ENCODE results near the gene ADCY10. TPM values are rescaled to one million over a fixed set of nuclear protein-coding genes. Genes with fewer than 3 reads are reported as not detected.

ADCY10 gene, protein sequence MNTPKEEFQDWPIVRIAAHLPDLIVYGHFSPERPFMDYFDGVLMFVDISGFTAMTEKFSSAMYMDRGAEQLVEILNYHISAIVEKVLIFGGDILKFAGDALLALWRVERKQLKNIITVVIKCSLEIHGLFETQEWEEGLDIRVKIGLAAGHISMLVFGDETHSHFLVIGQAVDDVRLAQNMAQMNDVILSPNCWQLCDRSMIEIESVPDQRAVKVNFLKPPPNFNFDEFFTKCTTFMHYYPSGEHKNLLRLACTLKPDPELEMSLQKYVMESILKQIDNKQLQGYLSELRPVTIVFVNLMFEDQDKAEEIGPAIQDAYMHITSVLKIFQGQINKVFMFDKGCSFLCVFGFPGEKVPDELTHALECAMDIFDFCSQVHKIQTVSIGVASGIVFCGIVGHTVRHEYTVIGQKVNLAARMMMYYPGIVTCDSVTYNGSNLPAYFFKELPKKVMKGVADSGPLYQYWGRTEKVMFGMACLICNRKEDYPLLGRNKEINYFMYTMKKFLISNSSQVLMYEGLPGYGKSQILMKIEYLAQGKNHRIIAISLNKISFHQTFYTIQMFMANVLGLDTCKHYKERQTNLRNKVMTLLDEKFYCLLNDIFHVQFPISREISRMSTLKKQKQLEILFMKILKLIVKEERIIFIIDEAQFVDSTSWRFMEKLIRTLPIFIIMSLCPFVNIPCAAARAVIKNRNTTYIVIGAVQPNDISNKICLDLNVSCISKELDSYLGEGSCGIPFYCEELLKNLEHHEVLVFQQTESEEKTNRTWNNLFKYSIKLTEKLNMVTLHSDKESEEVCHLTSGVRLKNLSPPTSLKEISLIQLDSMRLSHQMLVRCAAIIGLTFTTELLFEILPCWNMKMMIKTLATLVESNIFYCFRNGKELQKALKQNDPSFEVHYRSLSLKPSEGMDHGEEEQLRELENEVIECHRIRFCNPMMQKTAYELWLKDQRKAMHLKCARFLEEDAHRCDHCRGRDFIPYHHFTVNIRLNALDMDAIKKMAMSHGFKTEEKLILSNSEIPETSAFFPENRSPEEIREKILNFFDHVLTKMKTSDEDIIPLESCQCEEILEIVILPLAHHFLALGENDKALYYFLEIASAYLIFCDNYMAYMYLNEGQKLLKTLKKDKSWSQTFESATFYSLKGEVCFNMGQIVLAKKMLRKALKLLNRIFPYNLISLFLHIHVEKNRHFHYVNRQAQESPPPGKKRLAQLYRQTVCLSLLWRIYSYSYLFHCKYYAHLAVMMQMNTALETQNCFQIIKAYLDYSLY (N-terminal part only)
- not detected in 2 replicates for total RNA-seq (2014; rRNA removed; shearing (Covaris generic))
- polyA plus RNA-seq (2015; cell fraction: cytosol; rRNA removed), result not detected in 2 replicates
- polyA plus RNA-seq (2015; cell fraction: nucleus; rRNA removed), result not detected in 2 replicates

DNA sequence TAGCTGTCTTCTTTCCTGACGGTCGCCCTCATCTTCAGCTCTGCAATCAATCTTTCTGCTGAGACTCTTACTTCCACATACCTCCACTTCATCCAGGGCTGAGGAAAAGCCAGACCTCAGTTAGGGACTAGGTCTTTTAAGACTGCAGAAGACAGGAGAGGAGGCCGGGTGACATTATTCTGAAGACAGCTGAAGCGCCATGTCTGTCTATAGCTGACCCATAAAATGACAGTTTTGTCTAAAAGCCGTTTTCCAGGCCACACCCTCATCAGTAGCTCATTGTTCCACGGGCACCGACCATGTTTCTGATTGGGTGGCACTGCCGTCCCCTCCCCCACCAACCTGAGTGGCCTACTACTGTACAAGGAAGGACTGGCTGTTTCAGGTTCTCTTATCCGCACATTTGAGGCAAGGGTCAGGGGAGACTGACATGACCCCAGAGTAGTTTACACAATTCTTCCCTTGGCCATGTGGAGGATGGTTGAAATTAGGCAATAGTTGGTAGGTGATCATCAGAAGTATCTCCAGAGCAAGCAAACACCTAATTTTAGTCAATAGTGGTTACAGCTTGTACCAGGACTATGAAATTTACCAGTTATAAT, at the start of gene ADCY10:
Gene ADCY10 (minus strand): TSS at position 240 of the 602 bp plus-strand sequence. CDS start 8,994 bp downstream, outside the sequence.
- DNase-seq (ENCODE audit: low read depth, low spot score), result no peak
- in situ Hi-C loops (cut with HindIII; ENCODE audit: low pct_unique_long_range_greater_than_20kb, low sequenced_read_pairs), result no loop called here

DNA sequence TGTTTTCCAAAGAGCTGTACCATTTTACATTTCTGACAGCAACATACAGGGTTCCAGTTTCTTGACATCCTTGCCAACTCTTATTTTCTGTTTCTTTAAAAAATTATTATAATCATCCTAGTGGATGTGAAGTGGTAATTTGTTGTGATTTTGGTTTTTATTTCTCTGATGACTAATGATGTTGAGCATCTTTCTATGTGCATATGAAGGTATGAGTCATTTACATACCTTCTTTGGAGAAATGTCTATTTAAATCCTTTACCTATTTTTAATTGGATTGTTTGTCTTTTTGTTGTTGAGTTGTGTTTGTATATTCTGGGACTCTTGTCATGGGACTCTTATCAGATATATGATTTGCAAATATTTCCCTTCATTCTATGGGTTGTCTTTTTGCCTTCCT, 43.8 kb upstream of the ADCY10 start:
- in situ Hi-C loops (cut with HindIII; ENCODE audit: low pct_unique_long_range_greater_than_20kb, low sequenced_read_pairs), result no loop called here
- DNase-seq (ENCODE audit: low read depth, low spot score), result no peak

DNA sequence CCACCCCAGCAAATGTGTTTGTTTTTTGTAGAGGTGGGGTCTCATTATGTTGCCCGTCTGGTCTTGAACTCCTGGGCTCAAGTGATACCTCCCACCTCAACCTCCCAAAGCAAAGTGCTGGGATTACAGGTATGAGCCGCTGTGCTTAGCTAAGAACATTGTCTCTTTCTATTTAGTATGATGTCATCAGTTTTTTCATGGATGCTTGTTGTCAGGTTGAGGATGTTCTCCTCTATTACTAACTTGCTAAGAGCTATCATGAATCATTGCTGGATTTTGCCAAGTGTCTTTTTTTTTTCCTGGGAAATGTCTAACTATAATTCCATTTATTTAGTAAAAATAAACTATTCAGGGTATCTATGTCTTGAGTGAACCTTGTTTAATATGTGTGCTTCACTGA, 42.0 kb upstream of the ADCY10 start:
- in situ Hi-C loops (cut with HindIII; ENCODE audit: low pct_unique_long_range_greater_than_20kb, low sequenced_read_pairs), result no loop called here
- DNase-seq (ENCODE audit: low read depth, low spot score), result no peak

DNA sequence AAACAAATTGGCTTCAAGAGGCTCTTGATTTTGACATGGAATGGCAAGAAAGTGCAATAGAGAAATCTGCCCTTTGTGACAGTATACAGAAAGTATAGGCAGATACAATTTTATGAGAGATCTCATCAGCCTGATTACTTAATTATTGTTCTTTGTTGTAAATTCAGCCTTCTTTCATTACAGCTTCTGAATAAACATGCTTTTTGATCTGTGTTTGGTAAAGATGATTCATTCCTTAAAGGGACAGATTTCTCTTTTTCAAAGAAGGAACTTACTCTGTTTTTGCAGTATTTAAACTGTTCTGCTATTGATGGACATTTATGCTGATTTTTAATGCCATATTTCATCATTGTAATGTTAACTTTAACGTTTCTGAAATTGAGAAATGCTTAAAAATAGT, 36.6 kb upstream of the ADCY10 start:
- in situ Hi-C loops (cut with HindIII; ENCODE audit: low pct_unique_long_range_greater_than_20kb, low sequenced_read_pairs), result no loop called here
- no peak for DNase-seq (ENCODE audit: low read depth, low spot score)

DNA sequence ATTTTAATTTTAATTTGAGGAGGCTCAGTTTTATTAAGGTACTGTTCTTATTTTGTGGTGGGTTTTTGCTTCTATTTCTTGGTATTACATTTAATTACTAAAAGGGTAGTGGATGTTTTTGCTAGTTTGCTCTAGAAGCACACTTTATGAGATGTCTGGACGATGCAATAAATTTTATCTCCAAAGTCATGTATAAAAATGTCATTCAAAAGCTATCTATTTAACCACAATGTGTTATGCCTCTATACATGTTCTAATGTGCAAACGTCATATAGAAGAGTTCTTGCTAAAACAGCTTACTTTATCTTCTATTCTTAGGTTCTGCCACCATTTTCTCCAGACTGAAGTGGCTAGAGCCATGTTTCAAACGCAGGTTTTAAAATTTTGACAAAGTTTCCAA, 35.9 kb upstream of the ADCY10 start:
- no peak for DNase-seq (ENCODE audit: low read depth, low spot score)
- in situ Hi-C loops (cut with HindIII; ENCODE audit: low pct_unique_long_range_greater_than_20kb, low sequenced_read_pairs), result no loop called here

DNA sequence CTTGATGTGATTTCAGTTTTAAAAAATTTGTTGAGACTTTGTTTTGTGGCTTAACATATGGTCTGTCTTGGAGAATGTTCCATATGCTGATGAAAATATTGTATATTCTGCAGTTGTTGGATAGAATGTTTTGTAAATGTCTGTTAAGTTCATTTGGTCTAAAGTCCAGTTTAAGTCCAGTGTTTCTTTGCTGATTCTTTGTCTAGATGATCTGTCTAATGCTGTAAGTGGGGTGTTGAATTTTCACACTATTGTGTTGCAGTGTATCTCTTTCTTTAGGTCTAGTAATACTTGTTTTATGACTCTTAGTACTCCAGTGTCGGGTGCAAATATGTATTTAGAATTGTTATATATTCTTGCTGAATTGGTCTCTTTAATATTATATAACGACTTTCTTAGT, 33.8 kb upstream of the ADCY10 start:
- in situ Hi-C loops (cut with HindIII; ENCODE audit: low pct_unique_long_range_greater_than_20kb, low sequenced_read_pairs), result no loop called here
- DNase-seq (ENCODE audit: low read depth, low spot score), result no peak

DNA sequence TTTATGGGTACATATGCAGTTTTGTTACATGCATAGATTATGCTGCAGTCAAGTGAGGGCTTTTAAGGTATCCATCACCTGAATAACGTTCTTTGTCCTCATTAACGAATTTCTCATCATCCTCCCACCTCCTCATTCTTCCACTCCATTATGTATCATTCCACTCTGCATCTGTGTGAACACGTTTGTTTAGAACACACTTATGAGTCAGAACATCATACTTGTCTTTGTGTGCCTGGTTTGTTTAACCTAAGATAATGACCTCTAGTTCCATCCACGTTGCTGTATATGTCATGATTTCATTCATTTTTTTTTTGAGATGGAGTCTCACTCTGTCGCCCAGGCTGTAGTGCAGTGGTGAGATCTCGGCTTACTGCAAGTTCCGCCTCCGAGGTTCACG, 29.6 kb upstream of the ADCY10 start:
- in situ Hi-C loops (cut with HindIII; ENCODE audit: low pct_unique_long_range_greater_than_20kb, low sequenced_read_pairs), result no loop called here
- no peak for DNase-seq (ENCODE audit: low read depth, low spot score)

DNA sequence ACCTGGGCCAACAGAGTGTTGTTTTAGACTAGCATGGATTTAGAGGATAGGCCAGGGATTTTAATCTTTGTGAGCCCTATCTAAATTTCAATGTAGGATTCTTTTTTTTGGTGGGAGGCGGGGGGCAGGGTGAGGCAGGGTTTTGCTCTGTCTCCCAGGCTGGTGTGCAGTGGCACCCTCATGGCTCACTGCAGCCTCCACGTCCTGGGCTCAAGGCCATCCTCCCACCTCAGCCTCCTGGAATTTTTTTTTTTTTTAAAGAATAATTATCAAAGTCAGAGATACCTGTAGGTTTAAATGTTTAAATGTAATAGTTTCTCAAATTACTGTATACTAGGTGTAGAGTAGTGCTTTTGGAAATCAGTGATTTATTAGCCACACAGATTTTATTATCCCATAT, 26.3 kb upstream of the ADCY10 start:
- in situ Hi-C loops (cut with HindIII; ENCODE audit: low pct_unique_long_range_greater_than_20kb, low sequenced_read_pairs), result no loop called here
- no peak for DNase-seq (ENCODE audit: low read depth, low spot score)

DNA sequence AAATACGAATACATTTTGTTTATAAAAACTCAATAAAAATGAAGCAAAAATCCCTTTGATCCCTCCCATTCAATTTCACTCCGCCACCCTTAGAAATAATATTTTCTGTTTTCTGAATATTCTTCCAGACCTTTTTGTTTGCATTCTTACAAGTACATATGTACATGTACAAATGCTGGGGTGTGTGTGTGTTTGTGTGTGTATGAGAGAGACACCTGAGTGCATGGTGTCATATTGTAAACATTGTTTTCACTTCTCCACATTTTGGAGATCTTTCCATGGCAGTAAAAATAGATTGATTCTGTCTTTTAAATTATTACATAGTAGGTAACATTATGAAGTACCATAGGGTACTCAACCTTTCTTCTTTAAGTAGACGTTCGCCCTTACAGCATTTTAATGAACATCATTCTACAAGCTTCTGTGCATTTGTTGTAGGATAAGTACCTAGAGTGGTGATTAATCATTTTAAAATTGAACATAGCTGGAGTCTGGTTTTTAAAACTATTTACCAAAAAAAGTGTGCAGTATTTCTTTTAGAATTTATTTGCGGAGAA, 24.2 kb upstream of the ADCY10 start:
- in situ Hi-C loops (cut with HindIII; ENCODE audit: low pct_unique_long_range_greater_than_20kb, low sequenced_read_pairs), result no loop called here
- no peak for DNase-seq (ENCODE audit: low read depth, low spot score)

DNA sequence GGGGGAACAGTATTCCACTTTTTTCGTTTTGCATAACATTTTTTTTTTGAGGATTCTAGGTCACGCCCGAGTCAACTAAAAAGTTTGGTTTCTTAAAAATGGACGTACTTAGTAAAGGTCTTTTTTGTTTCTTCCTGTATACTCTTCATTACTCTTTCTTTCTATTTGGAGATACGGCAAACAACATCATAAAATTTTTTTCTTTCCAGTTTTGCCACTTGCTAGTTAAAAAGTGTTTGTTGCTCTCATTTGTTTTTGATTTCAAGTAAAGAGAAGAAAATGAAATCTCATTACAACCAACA, 23.7 kb upstream of the ADCY10 start:
- DNase-seq (ENCODE audit: low read depth, low spot score), result no peak
- in situ Hi-C loops (cut with HindIII; ENCODE audit: low pct_unique_long_range_greater_than_20kb, low sequenced_read_pairs), result no loop called here

DNA sequence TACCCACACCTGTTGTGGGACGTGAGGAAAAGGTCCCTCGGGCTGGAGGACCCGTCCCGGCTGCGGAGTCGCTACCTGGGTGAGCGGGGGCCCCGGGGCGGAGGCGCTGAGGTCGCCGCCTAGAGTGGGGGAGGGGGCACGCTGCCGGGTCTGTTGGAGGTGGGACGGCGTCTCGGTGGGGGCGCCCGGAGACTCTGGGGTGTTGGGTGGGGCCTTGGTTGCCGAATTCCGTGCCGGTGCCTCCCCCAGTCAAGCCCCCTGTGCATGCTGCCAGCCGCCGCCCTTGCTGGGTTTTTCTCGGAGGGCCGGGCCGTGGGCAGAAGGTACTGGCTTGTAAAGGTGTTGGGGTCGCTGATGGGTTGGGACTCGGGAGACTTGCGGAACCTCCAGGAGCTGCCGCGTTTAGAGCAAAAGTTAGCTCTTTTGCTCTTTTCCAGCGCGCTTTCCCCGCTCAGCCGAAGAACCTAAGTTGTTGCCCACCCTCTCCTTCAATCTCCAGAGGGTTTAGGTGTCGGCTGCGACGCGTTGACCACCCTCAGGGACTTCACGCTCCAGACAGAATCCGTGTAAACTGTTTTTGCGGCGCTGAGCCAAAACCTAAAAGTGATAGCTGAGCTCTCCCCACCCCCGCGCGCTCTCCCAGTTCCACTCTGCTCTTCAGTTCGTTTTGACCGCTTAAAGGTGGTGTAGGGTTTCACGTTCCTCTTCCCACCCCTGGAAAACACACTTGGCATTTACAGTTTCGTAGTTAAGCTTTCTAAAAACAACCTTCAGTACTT, 23.2 kb upstream of the ADCY10 start, which contains the start of gene MPC2:
Gene MPC2 (minus strand): TSS at position 143 of the 779 bp plus-strand sequence. CDS start 1,231 bp downstream, outside the sequence.
- DNase-seq (ENCODE audit: low read depth, low spot score), result peak; percentile 65
- in situ Hi-C loops (cut with HindIII; ENCODE audit: low pct_unique_long_range_greater_than_20kb, low sequenced_read_pairs), result no loop called here

DNA sequence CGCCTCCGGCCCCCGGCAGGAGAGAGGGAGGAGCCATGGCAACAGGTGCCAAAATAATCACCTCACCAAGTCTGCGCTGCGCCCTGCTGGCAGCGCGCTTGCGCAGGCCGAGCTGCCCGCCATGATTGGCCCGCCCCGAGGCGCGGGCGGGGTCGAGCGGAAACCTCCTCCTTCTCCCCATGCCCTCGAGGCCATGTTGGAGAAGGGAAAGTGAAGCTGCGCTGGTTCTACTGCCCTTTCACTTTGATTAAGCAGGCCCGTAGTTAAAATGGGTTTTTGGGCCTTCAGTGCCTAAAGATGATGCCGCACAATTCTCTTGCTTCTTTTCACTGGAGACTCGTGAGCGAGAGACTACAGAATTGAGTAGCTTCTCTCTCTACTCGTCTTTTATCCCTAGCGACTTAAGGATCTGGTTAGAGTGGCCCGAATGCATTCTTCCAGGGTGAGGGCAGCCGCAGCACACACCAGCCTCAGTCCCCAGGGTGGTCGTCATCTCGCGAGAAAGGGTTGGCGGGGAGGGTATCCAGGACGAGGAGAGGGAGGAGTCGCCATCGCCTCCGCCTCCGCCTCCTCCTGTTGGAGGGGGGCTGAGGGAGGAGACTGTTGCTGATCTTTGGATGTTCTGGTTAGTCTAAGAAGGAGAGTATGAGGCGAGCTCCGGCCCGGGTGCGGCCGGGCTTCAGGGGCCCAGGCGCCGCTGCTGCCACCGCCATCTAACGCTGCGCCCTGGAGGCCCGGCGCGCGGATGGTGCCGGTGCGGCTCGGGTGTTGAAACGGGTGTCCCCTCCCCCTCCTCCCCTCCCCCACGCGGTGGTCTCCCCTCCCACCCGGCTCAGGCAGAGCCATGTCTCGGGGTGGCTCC, 22.4 kb upstream of the ADCY10 start, which contains the start of gene DCAF6:
Gene DCAF6 (plus strand): TSS at position 616 of the 862 bp plus-strand sequence. CDS start 229 bp downstream, at position 845.
- DNase-seq (ENCODE audit: low read depth, low spot score), result peak; percentile 98
- in situ Hi-C loops (cut with HindIII; ENCODE audit: low pct_unique_long_range_greater_than_20kb, low sequenced_read_pairs), result no loop called here

DNA sequence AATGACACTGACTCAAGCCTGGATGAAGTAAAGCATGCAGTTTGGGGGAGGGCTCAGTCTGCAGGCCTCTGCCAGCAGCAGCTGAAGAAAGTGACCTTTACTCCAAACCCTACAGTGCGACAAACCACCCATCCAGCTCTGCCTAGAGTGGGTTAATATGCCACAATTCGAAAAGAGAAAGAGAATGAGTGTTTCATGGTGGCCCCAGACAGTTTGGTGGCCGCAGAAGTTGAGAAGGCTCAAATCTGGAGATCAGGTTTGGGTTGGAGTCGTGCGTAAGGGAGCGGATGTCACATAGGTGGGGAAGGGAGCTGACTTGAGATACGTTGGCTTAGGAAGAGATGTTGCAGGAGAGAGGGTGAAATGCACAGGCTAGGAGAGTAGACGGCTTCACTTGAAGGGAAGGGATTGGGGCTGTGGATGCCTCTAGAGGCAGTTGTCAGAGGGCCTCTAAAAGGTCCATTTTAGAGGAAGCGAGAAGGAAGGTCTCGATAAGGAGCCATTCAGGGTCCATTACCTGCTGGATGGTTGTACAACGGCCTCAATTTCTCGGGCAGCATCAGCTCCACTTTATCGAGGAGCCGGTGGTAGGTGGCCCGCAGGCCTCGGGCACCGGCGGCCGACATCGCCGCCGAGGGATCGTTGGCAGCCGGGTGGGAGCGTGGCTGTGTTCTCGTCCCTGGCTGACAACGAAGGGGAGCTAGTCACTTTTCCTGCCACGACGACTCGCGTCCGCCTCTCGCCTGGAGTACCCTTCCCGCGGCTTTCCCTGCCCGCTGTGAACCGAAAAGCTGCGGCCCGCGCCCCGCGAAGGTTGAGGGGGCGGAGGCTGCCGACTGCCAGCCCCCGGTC, 21.5 kb upstream of the ADCY10 start:
- peak; percentile 40 for DNase-seq (ENCODE audit: low read depth, low spot score)
- in situ Hi-C loops (cut with HindIII; ENCODE audit: low pct_unique_long_range_greater_than_20kb, low sequenced_read_pairs), result no loop called here

DNA sequence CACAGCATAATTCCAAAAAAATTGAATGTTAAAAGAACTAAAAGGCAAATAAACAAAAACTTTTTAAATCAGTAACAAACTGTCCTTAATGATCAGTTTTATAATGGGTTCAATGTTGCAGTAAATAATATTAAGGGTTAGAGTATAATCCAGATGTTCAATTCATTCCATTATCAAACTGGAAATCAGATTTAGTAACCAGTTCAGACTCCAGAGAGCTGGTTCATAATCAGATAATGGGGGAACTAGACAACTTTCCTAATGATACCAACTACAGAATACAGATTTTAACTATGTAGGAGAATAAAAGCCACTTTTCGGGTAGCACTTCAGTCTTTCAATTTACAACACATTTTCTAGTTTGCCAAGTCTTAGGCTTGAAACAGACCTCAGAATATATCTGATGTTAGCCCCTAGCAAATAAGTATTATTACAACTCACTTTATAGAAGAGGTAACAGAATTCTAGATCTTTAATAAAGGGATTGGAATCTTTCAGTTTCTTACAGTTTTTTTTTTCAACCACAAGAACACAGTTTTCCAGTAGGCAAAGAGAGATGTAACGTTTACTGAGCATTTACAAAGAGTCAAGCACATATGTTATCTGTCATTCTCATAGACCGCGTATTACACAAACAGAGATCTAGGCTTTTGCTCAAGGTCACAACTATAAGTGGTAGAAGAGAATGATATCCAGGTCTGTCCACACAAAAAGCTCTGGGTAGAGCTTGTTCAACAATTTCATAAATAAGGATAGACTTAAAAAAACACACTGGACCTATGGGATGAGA, 20.7 kb upstream of the ADCY10 start:
- in situ Hi-C loops (cut with HindIII; ENCODE audit: low pct_unique_long_range_greater_than_20kb, low sequenced_read_pairs), result no loop called here
- DNase-seq (ENCODE audit: low read depth, low spot score), result no peak

Measured in SK-MEL-5 (cell line).